Stomach (tissue), 4 donors: Measurements from ENCODE around the gene FRMD5.

Source experiments
- POLR2A ChIP-seq, 4 donors: fragments of 450-650 bp; IDR thresholded peaks; one replicate each; pipeline ENCODE4 v1.6.1; 2016; ENCODE audit warnings: antibody characterized with exemption in 4 of 4, control low read depth in 2 of 4, mild to moderate bottlenecking in 1 of 4, moderate library complexity in 1 of 4
- POLR2AphosphoS5 ChIP-seq, 3 donors: sonication (generic); formaldehyde crosslinking; IDR thresholded peaks; one replicate each; pipeline ENCODE4 v1.6.1; 2016; ENCODE audit warnings: antibody characterized with exemption in 3 of 3
- TF ChIP-seq, protein P1 (sequence below), 7 experiments: fragments of 450-650 bp in 4 of 7; fragments of 200-600 bp in 3 of 7; sonication (generic) in 3 of 7; IDR thresholded peaks; one replicate each; pipeline ENCODE4 v1.5.1; 2016 to 2019; ENCODE audit warnings: antibody characterized with exemption in 7 of 7, control low read depth in 2 of 7, mild to moderate bottlenecking in 1 of 7

GRCh38 chr15:43943511-43943910 is 251.6 kb downstream of the FRMD5 start:
- TF ChIP-seq, protein P1, sequence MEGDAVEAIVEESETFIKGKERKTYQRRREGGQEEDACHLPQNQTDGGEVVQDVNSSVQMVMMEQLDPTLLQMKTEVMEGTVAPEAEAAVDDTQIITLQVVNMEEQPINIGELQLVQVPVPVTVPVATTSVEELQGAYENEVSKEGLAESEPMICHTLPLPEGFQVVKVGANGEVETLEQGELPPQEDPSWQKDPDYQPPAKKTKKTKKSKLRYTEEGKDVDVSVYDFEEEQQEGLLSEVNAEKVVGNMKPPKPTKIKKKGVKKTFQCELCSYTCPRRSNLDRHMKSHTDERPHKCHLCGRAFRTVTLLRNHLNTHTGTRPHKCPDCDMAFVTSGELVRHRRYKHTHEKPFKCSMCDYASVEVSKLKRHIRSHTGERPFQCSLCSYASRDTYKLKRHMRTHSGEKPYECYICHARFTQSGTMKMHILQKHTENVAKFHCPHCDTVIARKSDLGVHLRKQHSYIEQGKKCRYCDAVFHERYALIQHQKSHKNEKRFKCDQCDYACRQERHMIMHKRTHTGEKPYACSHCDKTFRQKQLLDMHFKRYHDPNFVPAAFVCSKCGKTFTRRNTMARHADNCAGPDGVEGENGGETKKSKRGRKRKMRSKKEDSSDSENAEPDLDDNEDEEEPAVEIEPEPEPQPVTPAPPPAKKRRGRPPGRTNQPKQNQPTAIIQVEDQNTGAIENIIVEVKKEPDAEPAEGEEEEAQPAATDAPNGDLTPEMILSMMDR (IDR thresholded peaks at IDR 0.05), result no peak
- no peak for TF ChIP-seq POLR2AphosphoS5 (IDR thresholded peaks at IDR 0.05)
- TF ChIP-seq POLR2A (IDR thresholded peaks at IDR 0.05), result no peak
